Endothelial cell of umbilical vein (primary cell): Measurements from ENCODE around the gene SHOC2. TPM values are rescaled to one million over a fixed set of nuclear protein-coding genes. Genes with fewer than 3 reads are reported as not detected.

ENCODE experiments used
- BruUV-seq: library from RNA; stranded (reverse); fragments of 400-500 nt; replicated peaks from 2 replicates; lab custom pipeline; 2021; lab: Mats Ljungman, UMichigan
- CTCF ChIA-PET: fragments of 300-600, 350-600 bp; sonication (Branson Sonifier 250); formaldehyde crosslinking; loops from one replicate; lab custom pipeline; 2021; ENCODE audit warnings: antibody characterized with exemption, inconsistent platforms; lab: Charles Lee
- POLR2A ChIA-PET: fragments of 300-600, 350-600 bp; sonication (Branson Sonifier 250); formaldehyde crosslinking; loops from one replicate; lab custom pipeline; 2021; ENCODE audit warnings: antibody characterized with exemption, inconsistent platforms; lab: Charles Lee
- DNase-seq: peaks from one replicate; pipeline ENCODE4 v3.0.0-alpha.2; 2011; ENCODE audit warnings: low read depth, low spot score
- FAIRE-seq: peaks from 2 replicates; lab custom pipeline; 2011; peaks lifted over from hg19 to GRCh38; lab: Jason Lieb, UNC
- H2AFZ ChIP-seq: 2 replicates; pipeline ENCODE4 v1.6.0; 2012; ENCODE audit warnings: low read depth, low read length, control low read depth, inconsistent platforms
- H3K27ac ChIP-seq: 2 replicates; pipeline ENCODE4 v1.5.1; 2011; ENCODE audit warnings: low read depth, mild to moderate bottlenecking, control low read depth, low read length, moderate library complexity; ENCODE audit not compliant: insufficient read depth
- H3K27me3 ChIP-seq, 2 experiments: 2 replicates each; pipeline versions ENCODE4 v1.6.0 to v1.6.1; 2011; ENCODE audit warnings: low read length in 2 of 2, mixed read lengths in 1 of 2; ENCODE audit not compliant: control insufficient read depth in 2 of 2, insufficient read depth in 2 of 2
- H3K36me3 ChIP-seq, 2 experiments: 2 replicates in 1 of 2; 3 replicates in 1 of 2; pipeline ENCODE4 v1.5.1; 2011; ENCODE audit warnings: low read length in 2 of 2, mild to moderate bottlenecking in 1 of 2, moderate library complexity in 1 of 2; ENCODE audit not compliant: control insufficient read depth in 2 of 2, insufficient read depth in 2 of 2; ENCODE audit errors: extremely low read depth in 1 of 2
- H3K4me1 ChIP-seq: 3 replicates; pipeline ENCODE4 v1.5.1; 2011; ENCODE audit warnings: mild to moderate bottlenecking, low read length; ENCODE audit not compliant: control insufficient read depth, insufficient read depth; ENCODE audit errors: extremely low read depth
- H3K4me2 ChIP-seq: 2 replicates; pipeline ENCODE4 v1.6.1; 2011; ENCODE audit warnings: low read length, control low read depth, mixed read lengths; ENCODE audit not compliant: insufficient read depth
- H3K4me3 ChIP-seq, 3 experiments: fragments of 200-600 bp in 1 of 3; sonication (generic), shearing (Covaris generic) in 1 of 3; replicated peaks in 1 of 3; 2 replicates each; pipeline ENCODE4 v1.5.1; 2011 to 2016; ENCODE audit warnings: control low read depth in 3 of 3, low read length in 3 of 3, mild to moderate bottlenecking in 2 of 3, inconsistent platforms in 1 of 3, low read depth in 1 of 3, moderate library complexity in 1 of 3; ENCODE audit not compliant: insufficient read depth in 1 of 3
- H3K79me2 ChIP-seq: 2 replicates; pipeline ENCODE4 v1.6.0; 2012; ENCODE audit warnings: low read length, inconsistent platforms; ENCODE audit not compliant: control insufficient read depth, insufficient read depth
- H3K9ac ChIP-seq: replicated peaks from 2 replicates; pipeline ENCODE3; 2011; ENCODE audit warnings: low read length, control low read depth; ENCODE audit not compliant: insufficient read depth; ENCODE audit errors: extremely low read depth
- H3K9me1 ChIP-seq: replicated peaks from 3 replicates; pipeline ENCODE4 v1.6.0; 2011; ENCODE audit warnings: mild to moderate bottlenecking, low read length; ENCODE audit not compliant: control insufficient read depth, insufficient read depth; ENCODE audit errors: extremely low read depth
- H3K9me3 ChIP-seq: replicated peaks from 2 replicates; pipeline ENCODE4 v1.5.1; 2012; ENCODE audit warnings: low read length, inconsistent platforms; ENCODE audit not compliant: control insufficient read depth, insufficient read depth
- H4K20me1 ChIP-seq: replicated peaks from 2 replicates; pipeline ENCODE3; 2011; ENCODE audit warnings: mild to moderate bottlenecking, low read length; ENCODE audit not compliant: control insufficient read depth, insufficient read depth; ENCODE audit errors: extremely low read depth
- EZH2 ChIP-seq: IDR thresholded peaks from 2 replicates; pipeline ENCODE4 v1.6.1; 2012; ENCODE audit warnings: borderline replicate concordance, low read depth, mild to moderate bottlenecking, moderate library complexity, low read length, inconsistent platforms; ENCODE audit not compliant: severe bottlenecking
- FOS ChIP-seq: IDR thresholded peaks from 2 replicates; pipeline ENCODE4 v1.6.1; 2011; ENCODE audit warnings: mild to moderate bottlenecking, low read length, moderate library complexity, borderline replicate concordance; ENCODE audit not compliant: insufficient read depth
- GATA2 ChIP-seq: IDR thresholded peaks from 2 replicates; pipeline ENCODE4 v1.7.0; 2011; ENCODE audit warnings: low read depth, mild to moderate bottlenecking, moderate library complexity, mixed read lengths, low read length; ENCODE audit not compliant: insufficient read length, insufficient read depth
- MYC ChIP-seq: IDR thresholded peaks from one replicate; pipeline ENCODE4 v1.6.1; 2011; ENCODE audit warnings: mild to moderate bottlenecking, low read depth, low read length
- POLR2A ChIP-seq: IDR thresholded peaks from 2 replicates; pipeline ENCODE4 v1.6.1; 2012; ENCODE audit warnings: low read depth, mild to moderate bottlenecking, control low read depth, low read length
- dilution Hi-C: fragments of 300-500 bp; cut with MboI; formaldehyde crosslinking; loops from one replicate; pipeline ENCODE4 v1.15.0; 2019; ENCODE audit warnings: low sequenced_read_pairs; ENCODE audit not compliant: extremely low pct_ligation_motif_present
- intact Hi-C: fragments of 100-400 bp; cut with micrococcal nuclease; formaldehyde crosslinking; loops from one replicate; pipeline ENCODE4 v1.10.0; 2022
- polyA plus RNA-seq, 4 experiments: library from polyadenylated mRNA; depleted of rRNA in 3 of 4; stranded (reverse) in 3 of 4; unstranded in 1 of 4; fragments of >200 nt; gene quantifications; 2 replicates each; pipeline versions ENCODE4 v1.2.1 to v1.2.3, GENCODE V29; 2011 to 2012; ENCODE audit warnings: missing spikeins in 1 of 4
- total RNA-seq: library from RNA; stranded (reverse); gene quantifications from 2 replicates; pipeline ENCODE4 v1.2.3, GENCODE V29; 2021
- TF ChIP-seq, protein P1 (sequence below), 2 donors: IDR thresholded peaks; 1 replicate in 1 of 2; 2 replicates in 1 of 2; pipeline ENCODE4 v1.5.1; 2011; ENCODE audit warnings: low read length in 2 of 2, mild to moderate bottlenecking in 2 of 2, moderate library complexity in 2 of 2, control low read depth in 1 of 2, inconsistent platforms in 1 of 2, low read depth in 1 of 2; ENCODE audit not compliant: insufficient read depth in 1 of 2; ENCODE audit errors: extremely low read depth in 1 of 2

The SHOC2 gene
- total and polyA plus RNA-seq, 2 donors (not counting 3 experiments of a cell fraction or from before 2014, with no cell fraction given), result 13.0 to 37.1 TPM

DNA sequence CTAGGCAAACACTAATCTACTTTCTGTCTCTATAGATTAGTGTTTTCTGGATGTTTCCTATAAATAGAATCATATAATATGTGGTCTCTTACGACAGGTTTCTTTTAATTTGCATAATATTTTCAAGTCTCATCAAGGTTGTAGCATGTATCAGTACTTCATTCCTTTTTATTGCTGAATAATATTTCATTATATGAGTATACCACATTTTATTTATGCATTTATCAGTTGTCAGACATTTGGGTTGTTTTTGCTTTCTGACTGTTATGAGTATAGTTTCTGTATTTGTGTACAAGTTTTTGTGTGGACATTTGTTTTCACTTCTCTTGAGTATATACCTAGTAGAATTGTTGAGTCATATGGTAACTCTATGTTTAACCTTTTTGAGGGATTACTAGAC lies 48.2 kb downstream of the SHOC2 start:
- no peak for FAIRE-seq
- no TSS peak for BruUV-seq

DNA sequence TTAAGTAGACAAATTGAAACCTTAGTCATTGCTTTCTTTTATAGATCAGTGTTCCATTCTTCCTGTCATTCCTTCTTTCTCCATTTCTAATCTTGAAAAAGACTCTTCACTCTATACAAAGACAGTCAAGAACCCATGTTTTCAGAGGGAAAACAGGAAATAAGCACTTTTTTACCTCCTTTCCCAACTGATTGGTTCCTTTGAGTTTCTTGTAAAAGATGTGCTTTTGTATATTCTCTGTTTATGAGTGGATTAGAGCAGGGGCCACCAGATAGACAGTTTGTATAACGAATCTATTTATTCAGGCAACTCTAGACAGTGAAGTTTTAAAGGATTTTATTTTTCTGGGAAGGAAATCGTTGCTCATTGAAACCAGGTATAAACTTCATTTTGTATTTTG lies 49.8 kb downstream of the SHOC2 start:
- no peaks in the 10 kb centered on the region for H3K9me1 ChIP-seq
- CTCF ChIA-PET, result interaction anchor here (1.5 kb wide), 1 partner anchor 8 kb away, joined by 3 read pairs; no protein-coding TSS in a partner anchor
- intact Hi-C loops, result no loop called here
- no TSS peak for BruUV-seq
- POLR2A ChIA-PET, result no interaction called here
- peaks cover 2% of the 10 kb centered on the region for H4K20me1 ChIP-seq
- no peak overlapping the region for H3K4me2 ChIP-seq
- DNase-seq (no peak), FAIRE-seq (no peak)
- H3K36me3 ChIP-seq, result no peaks in the 10 kb centered on the region
- H3K27me3 ChIP-seq, result no peaks in the 10 kb centered on the region
- peaks cover 57% of the 10 kb centered on the region for H3K79me2 ChIP-seq
- H3K4me3 ChIP-seq, result no peak overlapping the region
- TF ChIP-seq, protein P1, sequence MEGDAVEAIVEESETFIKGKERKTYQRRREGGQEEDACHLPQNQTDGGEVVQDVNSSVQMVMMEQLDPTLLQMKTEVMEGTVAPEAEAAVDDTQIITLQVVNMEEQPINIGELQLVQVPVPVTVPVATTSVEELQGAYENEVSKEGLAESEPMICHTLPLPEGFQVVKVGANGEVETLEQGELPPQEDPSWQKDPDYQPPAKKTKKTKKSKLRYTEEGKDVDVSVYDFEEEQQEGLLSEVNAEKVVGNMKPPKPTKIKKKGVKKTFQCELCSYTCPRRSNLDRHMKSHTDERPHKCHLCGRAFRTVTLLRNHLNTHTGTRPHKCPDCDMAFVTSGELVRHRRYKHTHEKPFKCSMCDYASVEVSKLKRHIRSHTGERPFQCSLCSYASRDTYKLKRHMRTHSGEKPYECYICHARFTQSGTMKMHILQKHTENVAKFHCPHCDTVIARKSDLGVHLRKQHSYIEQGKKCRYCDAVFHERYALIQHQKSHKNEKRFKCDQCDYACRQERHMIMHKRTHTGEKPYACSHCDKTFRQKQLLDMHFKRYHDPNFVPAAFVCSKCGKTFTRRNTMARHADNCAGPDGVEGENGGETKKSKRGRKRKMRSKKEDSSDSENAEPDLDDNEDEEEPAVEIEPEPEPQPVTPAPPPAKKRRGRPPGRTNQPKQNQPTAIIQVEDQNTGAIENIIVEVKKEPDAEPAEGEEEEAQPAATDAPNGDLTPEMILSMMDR (IDR thresholded peaks at IDR 0.05; ENCODE audit: extremely low read depth in 1 of 2, insufficient read depth in 1 of 2, low read depth in 1 of 2, low read length in 2 of 2), result no peak
- no peak for TF ChIP-seq MYC
- TF ChIP-seq EZH2, result no peak
- no peak for TF ChIP-seq FOS
- H3K27ac ChIP-seq, result no peak overlapping the region
- peaks cover 7% of the 10 kb centered on the region for H3K4me1 ChIP-seq
- no peak overlapping the region for H3K9ac ChIP-seq
- H3K9me3 ChIP-seq, result no peaks in the 10 kb centered on the region
- H2AFZ ChIP-seq, result no peak overlapping the region
- dilution Hi-C loops, result no loop called here

More for the DNA sequence above, 48.2 kb downstream of the SHOC2 start:
- H3K4me2 ChIP-seq, result no peak overlapping the region
- no peaks in the 10 kb centered on the region for H3K9me3 ChIP-seq
- no peak overlapping the region for H3K4me3 ChIP-seq
- H3K79me2 ChIP-seq, result peaks cover 63% of the 10 kb centered on the region
- no peak for DNase-seq
- peaks cover 7% of the 10 kb centered on the region for H3K4me1 ChIP-seq
- intact Hi-C loops, result no loop called here
- no peaks in the 10 kb centered on the region for H3K27me3 ChIP-seq
- no peak overlapping the region for H3K27ac ChIP-seq
- TF ChIP-seq POLR2A, result no peak
- no peak for TF ChIP-seq FOS
- TF ChIP-seq GATA2, result no peak
- ChIA-PET POLR2A (no interaction called here), CTCF (no interaction called here)
- H3K9ac ChIP-seq, result no peak overlapping the region
- H3K9me1 ChIP-seq, result no peaks in the 10 kb centered on the region
- no peaks in the 10 kb centered on the region for H3K36me3 ChIP-seq
- no peak overlapping the region for H2AFZ ChIP-seq
- H4K20me1 ChIP-seq, result peaks cover 2% of the 10 kb centered on the region
- dilution Hi-C loops, result no loop called here
